Endothelial cell of umbilical vein (primary cell): ENCODE measurements around the gene CENPU.

Source experiments
- CTCF ChIP-seq, 2 donors: IDR thresholded peaks; 1 replicate in 1 of 2; 2 replicates in 1 of 2; pipeline ENCODE4 v1.5.1; 2011; ENCODE audit warnings: low read length in 2 of 2, mild to moderate bottlenecking in 2 of 2, moderate library complexity in 2 of 2, control low read depth in 1 of 2, inconsistent platforms in 1 of 2, low read depth in 1 of 2; ENCODE audit not compliant: insufficient read depth in 1 of 2; ENCODE audit errors: extremely low read depth in 1 of 2
- EZH2 ChIP-seq: IDR thresholded peaks from 2 replicates; pipeline ENCODE4 v1.6.1; 2012; ENCODE audit warnings: borderline replicate concordance, low read depth, mild to moderate bottlenecking, moderate library complexity, low read length, inconsistent platforms; ENCODE audit not compliant: severe bottlenecking
- MAX ChIP-seq: IDR thresholded peaks from 2 replicates; pipeline ENCODE4 v1.6.1; 2011; ENCODE audit not compliant: insufficient read depth, insufficient read length
- POLR2A ChIP-seq: IDR thresholded peaks from 2 replicates; pipeline ENCODE4 v1.6.1; 2012; ENCODE audit warnings: low read depth, mild to moderate bottlenecking, control low read depth, low read length

- TF ChIP-seq CTCF (IDR thresholded peaks at IDR 0.05; ENCODE audit: extremely low read depth in 1 of 2, insufficient read depth in 1 of 2, low read depth in 1 of 2, low read length in 2 of 2) (no peak), POLR2A (no peak), EZH2 (no peak), MAX (no peak)
These were observed 22.5 kb upstream of the CENPU start for GRCh38 chr4:184756399-184756798.
